HepG2 (cell line): ENCODE results near the gene TOP1. TPM values are rescaled to one million over a fixed set of nuclear protein-coding genes. Genes with fewer than 3 reads are reported as not detected.

Experiments used
- ATAC-seq: fragments of 200-7000 bp; cut with Tn5 transposase; 3 replicates; pipeline ENCODE4 v1.9.1; 2020; ENCODE audit warnings: mild to moderate bottlenecking, moderate library complexity
- BruUV-seq: library from RNA; stranded (reverse); fragments of 400-500 nt; replicated peaks from 2 replicates; lab custom pipeline; 2021; lab: Mats Ljungman, UMichigan
- CTCF ChIA-PET: fragments of 300-600 bp; formaldehyde crosslinking; extraction: SDS; loops from one replicate; lab custom pipeline; 2021; ENCODE audit warnings: low total read pairs, inconsistent platforms, low intra/inter-chr PET ratio; lab: Yijun Ruan, JAX
- POLR2A ChIA-PET: fragments of 350-600 bp; sonication (Branson Sonifier 250); formaldehyde crosslinking; loops from one replicate; lab custom pipeline; 2020; ENCODE audit warnings: antibody characterized with exemption, inconsistent platforms; lab: Yijun Ruan, JAX
- DNase-seq: peaks from one replicate; pipeline ENCODE4 v3.0.0-alpha.2; 2015; ENCODE audit warnings: low spot score
- FAIRE-seq: peaks from 3 replicates; lab custom pipeline; 2011; peaks lifted over from hg19 to GRCh38; lab: Jason Lieb, UNC
- H2AFZ ChIP-seq: one replicate; pipeline ENCODE4 v1.6.1; 2011; ENCODE audit warnings: low read length, inconsistent platforms
- H3K27ac ChIP-seq: fragments of 300-600 bp; 3 replicates; pipeline ENCODE4 v1.8.0; 2011; ENCODE audit warnings: mixed run types, mild to moderate bottlenecking, mixed read lengths, low read length, inconsistent platforms; ENCODE audit not compliant: insufficient read depth; ENCODE audit errors: extremely low read length
- H3K27me3 ChIP-seq, 2 experiments: fragments of 200-600 bp in 1 of 2; 2 replicates in 1 of 2; 3 replicates in 1 of 2; pipeline versions ENCODE4 v1.6.0 to v1.8.0; 2011; ENCODE audit warnings: low read length in 2 of 2, mild to moderate bottlenecking in 2 of 2, moderate library complexity in 2 of 2, inconsistent platforms in 1 of 2; ENCODE audit not compliant: insufficient read depth in 2 of 2, control insufficient read depth in 1 of 2
- H3K36me3 ChIP-seq, 2 experiments: fragments of 200-600 bp in 1 of 2; replicated peaks in 1 of 2; 2 replicates in 1 of 2; 3 replicates in 1 of 2; pipeline versions ENCODE4 v1.5.1 to v1.8.0; 2011; ENCODE audit warnings: low read length in 2 of 2, inconsistent platforms in 1 of 2; ENCODE audit not compliant: insufficient read depth in 2 of 2, control insufficient read depth in 1 of 2
- H3K4me1 ChIP-seq: 2 replicates; pipeline ENCODE4 v1.5.1; 2012; ENCODE audit warnings: low read length, inconsistent platforms; ENCODE audit not compliant: insufficient read depth
- H3K4me2 ChIP-seq: 2 replicates; pipeline ENCODE4 v1.6.0; 2011; ENCODE audit warnings: low read depth, low read length, inconsistent platforms
- H3K4me3 ChIP-seq, 3 experiments: fragments of 200-600 bp in 1 of 3; sonication (generic), shearing (Covaris generic) in 1 of 3; replicated peaks in 1 of 3; 2 replicates each; pipeline ENCODE4 v1.5.1; 2011 to 2016; ENCODE audit warnings: low read length in 3 of 3, inconsistent platforms in 2 of 3, low read depth in 2 of 3, mild to moderate bottlenecking in 2 of 3, control low read depth in 1 of 3, mixed read lengths in 1 of 3; ENCODE audit not compliant: insufficient read depth in 1 of 3
- H3K79me2 ChIP-seq: one replicate; pipeline ENCODE4 v1.6.1; 2011; ENCODE audit warnings: low read length, inconsistent platforms; ENCODE audit not compliant: insufficient read depth
- H3K9ac ChIP-seq: 2 replicates; pipeline ENCODE4 v1.6.0; 2011; ENCODE audit warnings: mild to moderate bottlenecking, low read depth, low read length, inconsistent platforms; ENCODE audit not compliant: insufficient read depth
- H3K9me3 ChIP-seq: 2 replicates; pipeline ENCODE4 v1.5.1; 2012; ENCODE audit warnings: mild to moderate bottlenecking, low read length
- H4K20me1 ChIP-seq: 2 replicates; pipeline ENCODE4 v1.6.0; 2011; ENCODE audit warnings: inconsistent platforms, mild to moderate bottlenecking, low read length, moderate library complexity; ENCODE audit not compliant: insufficient read depth
- BORCS8-MEF2B ChIP-seq: sonication (generic); formaldehyde crosslinking; IDR thresholded peaks from 2 replicates; pipeline ENCODE4 v1.8.0; 2022; ENCODE audit warnings: mild to moderate bottlenecking, missing genetic modification reagents
- JARID2 ChIP-seq: sonication (generic); formaldehyde crosslinking; IDR thresholded peaks from 2 replicates; pipeline ENCODE4 v1.8.1; 2023; ENCODE audit warnings: missing genetic modification reagents, inconsistent platforms; ENCODE audit not compliant: insufficient replicate concordance
- KLF16 ChIP-seq, 2 experiments: sonication (generic) in 1 of 2; formaldehyde crosslinking in 1 of 2; IDR thresholded peaks; 2 replicates each; pipeline versions ENCODE4 v1.6.1 to v1.8.0; 2016 to 2023; ENCODE audit warnings: missing genetic modification reagents in 2 of 2, missing compliant biosample characterization in 1 of 2
- KMT2A ChIP-seq: sonication (generic); formaldehyde crosslinking; IDR thresholded peaks from 2 replicates; pipeline ENCODE4 v1.4.0; 2020; ENCODE audit warnings: missing genetic modification reagents
- MATR3 ChIP-seq: sonication (generic); formaldehyde crosslinking; IDR thresholded peaks from 2 replicates; pipeline ENCODE4 v1.4.0; 2020; ENCODE audit warnings: missing genetic modification reagents
- MED13 ChIP-seq: sonication (generic); formaldehyde crosslinking; IDR thresholded peaks from 2 replicates; pipeline ENCODE4 v1.5.0; 2020; ENCODE audit warnings: missing genetic modification reagents
- MTF2 ChIP-seq: sonication (generic); formaldehyde crosslinking; IDR thresholded peaks from 2 replicates; pipeline ENCODE4 v1.5.0; 2020; ENCODE audit warnings: missing genetic modification reagents, borderline replicate concordance
- NCOR1 ChIP-seq: fragments of 200-600 bp; sonication (generic); IDR thresholded peaks from 2 replicates; pipeline ENCODE4 v1.7.0; 2017; ENCODE audit warnings: antibody characterized with exemption, low read length, borderline replicate concordance
- POLR2G ChIP-seq: fragments of 200-400 bp; formaldehyde crosslinking; IDR thresholded peaks from 2 replicates; pipeline ENCODE4 v1.6.1; 2018; ENCODE audit warnings: mild to moderate bottlenecking, low read depth, low read length, moderate library complexity
- TBP ChIP-seq: sonication (generic); formaldehyde crosslinking; IDR thresholded peaks from 2 replicates; pipeline ENCODE4 v1.5.0; 2020; ENCODE audit warnings: missing genetic modification reagents
- ZFP82 ChIP-seq: sonication (generic); formaldehyde crosslinking; IDR thresholded peaks from 2 replicates; pipeline ENCODE4 v1.5.1; 2020; ENCODE audit warnings: mild to moderate bottlenecking, missing genetic modification reagents, borderline replicate concordance
- ZFY ChIP-seq: sonication (generic); formaldehyde crosslinking; IDR thresholded peaks from 2 replicates; pipeline ENCODE4 v1.4.0; 2020; ENCODE audit warnings: missing genetic modification reagents
- ZNF562 ChIP-seq: sonication (generic); formaldehyde crosslinking; IDR thresholded peaks from 2 replicates; pipeline ENCODE4 v1.8.0; 2022; ENCODE audit warnings: missing genetic modification reagents, borderline replicate concordance
- ZNF607 ChIP-seq: sonication (generic); formaldehyde crosslinking; IDR thresholded peaks from 2 replicates; pipeline ENCODE4 v1.5.1; 2020; ENCODE audit warnings: missing genetic modification reagents, mild to moderate bottlenecking, borderline replicate concordance
- ZNF777 ChIP-seq: sonication (generic); formaldehyde crosslinking; IDR thresholded peaks from 2 replicates; pipeline ENCODE4 v1.4.0; 2020; ENCODE audit warnings: missing genetic modification reagents
- ZSCAN20 ChIP-seq: sonication (generic); formaldehyde crosslinking; IDR thresholded peaks from 2 replicates; pipeline ENCODE4 v1.4.0; 2020; ENCODE audit warnings: missing genetic modification reagents, mild to moderate bottlenecking, borderline replicate concordance
- ZSCAN30 ChIP-seq: sonication (generic); formaldehyde crosslinking; IDR thresholded peaks from 2 replicates; pipeline ENCODE4 v1.5.0; 2020; ENCODE audit warnings: mild to moderate bottlenecking, missing genetic modification reagents
- WGBS: methylation state at CpG from one replicate; pipeline ENCODE4 v1.1.6; 2017; ENCODE audit warnings: low lambda C conversion rate; 5-methylcytosine and 5-hydroxymethylcytosine counted together
- in situ Hi-C: cut with HindIII; loops from 2 replicates; pipeline ENCODE4 v1.10.0; 2017; ENCODE audit warnings: low pct_unique_long_range_greater_than_20kb; ENCODE audit not compliant: extremely low pct_ligation_motif_present
- intact Hi-C: fragments of 100-400 bp; cut with micrococcal nuclease; formaldehyde crosslinking; loops from one replicate; pipeline ENCODE4 v1.10.0; 2022; ENCODE audit not compliant: unreplicated experiment
- polyA plus RNA-seq, 8 experiments: library from polyadenylated mRNA; depleted of rRNA in 3 of 8; stranded (reverse) in 7 of 8; unstranded in 1 of 8; fragments of >200 nt; fragmentation: Illumina TruSeq in 4 of 8; extraction: Trizol in 4 of 8; gene quantifications; 2 replicates each; pipeline versions ENCODE4 v1.2.1 to v1.2.3, GENCODE V29; 2011 to 2016; ENCODE audit warnings: low read depth in 4 of 8, missing spikeins in 1 of 8, mixed read lengths in 1 of 8; ENCODE audit not compliant: insufficient read depth in 1 of 8
- total RNA-seq, 5 experiments: library from RNA; depleted of rRNA; stranded (reverse); fragments of >200 nt; fragmentation: Illumina TruSeq; extraction: Trizol; gene quantifications; 2 replicates each; pipeline ENCODE4 v1.2.3, GENCODE V29; 2016; ENCODE audit warnings: low read depth in 1 of 5
- TF ChIP-seq, protein P1 (sequence below), 2 experiments: sonication (generic) in 1 of 2; formaldehyde crosslinking in 1 of 2; IDR thresholded peaks; 2 replicates each; pipeline versions ENCODE4 v1.4.0 to v1.6.1; 2018 to 2020; ENCODE audit warnings: missing genetic modification reagents in 2 of 2, borderline replicate concordance in 1 of 2, low read depth in 1 of 2, mild to moderate bottlenecking in 1 of 2, missing biosample characterization in 1 of 2
- TF ChIP-seq, protein P2 (sequence below): sonication (generic); formaldehyde crosslinking; IDR thresholded peaks from 2 replicates; pipeline ENCODE4 v1.4.0; 2020; ENCODE audit warnings: mild to moderate bottlenecking, low read depth, missing genetic modification reagents
- TF ChIP-seq, protein P3 (sequence below): sonication (generic); formaldehyde crosslinking; IDR thresholded peaks from 2 replicates; pipeline ENCODE4 v1.4.0; 2020; ENCODE audit warnings: missing genetic modification reagents, borderline replicate concordance

TOP1 gene
- total and polyA plus RNA-seq, 2 of the 13 experiments (the other 11 are each of a cell fraction or from before 2014, with no cell fraction given), result 10.2 to 19.4 TPM

DNA sequence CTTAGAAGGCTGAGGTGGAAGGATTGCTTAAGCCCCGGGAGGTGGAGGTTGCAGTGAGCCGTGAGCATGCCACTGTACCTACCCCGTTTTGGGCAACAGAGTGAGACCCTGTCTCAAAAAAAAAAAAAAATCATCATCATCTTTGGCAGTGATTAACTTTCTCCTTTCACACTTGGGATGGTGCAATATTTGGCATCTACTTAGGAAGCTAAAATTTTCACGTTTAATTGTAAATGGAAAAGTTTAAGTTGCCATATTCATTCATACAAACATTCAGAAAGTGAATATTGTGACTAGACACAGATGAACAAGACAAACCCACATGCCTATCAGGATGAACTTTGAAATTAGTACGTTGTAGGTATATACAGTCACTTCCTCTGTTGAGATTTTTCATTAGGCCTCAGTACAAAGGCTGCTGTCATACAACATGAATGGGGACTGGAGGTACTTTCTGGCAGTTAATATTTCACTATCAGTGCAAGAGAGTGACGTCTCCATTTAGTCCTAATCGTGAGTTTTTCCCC lies 10.3 kb downstream of the TOP1 start:
- intact Hi-C loops, result loop anchor here (1.0 to 2.0 kb wide), 3 partner anchors 36 to 49 kb away; no protein-coding TSS in a partner anchor
- DNase-seq, result peak; percentile 99
- 2% methylated on average over 7 of the region's 7 CpGs for WGBS
- no peaks in the 10 kb centered on the region for H3K27me3 ChIP-seq
- in situ Hi-C loops, result no loop called here
- H3K36me3 ChIP-seq, result peaks cover 1 to 15% of the 10 kb centered on the region in 2 experiments; a peak in 3 of 5 replicates
- CTCF ChIA-PET, result no interaction called here
- H3K9ac ChIP-seq, result peak overlapping the region; percentile 69
- peaks cover 92% of the 10 kb centered on the region for H3K79me2 ChIP-seq
- no peaks in the 10 kb centered on the region for H3K9me3 ChIP-seq
- peak overlapping the region; percentile 86 for H3K4me2 ChIP-seq
- no peak overlapping the region for H2AFZ ChIP-seq
- ATAC-seq, result peak; percentile 98
- H3K4me1 ChIP-seq, result peaks cover 93% of the 10 kb centered on the region
- H4K20me1 ChIP-seq, result no peaks in the 10 kb centered on the region
- POLR2A ChIA-PET, result interaction anchor here (0.9 to 2.2 kb wide), 8 partner anchors 9 to 48 kb away, joined by 3 to 9 read pairs (median 4); no protein-coding TSS in a partner anchor
- H3K27ac ChIP-seq, result peak overlapping the region; percentile 84
- peak; percentile 72 for FAIRE-seq
- peak overlapping the region; percentile 26 to 57 (median 39); a peak in 5 of 6 replicates for H3K4me3 ChIP-seq
- TSS peak; percentile 100 for BruUV-seq
- TF ChIP-seq ZSCAN30 (CRISPR knock-in tag) (no peak), ZNF562 (CRISPR knock-in tag) (no peak), NCOR1 (peak; percentile 78), MTF2 (CRISPR knock-in tag) (no peak), POLR2G (peak; percentile 62), TBP (no peak), ZSCAN20 (CRISPR knock-in tag) (no peak), BORCS8-MEF2B (no peak), JARID2 (no peak), MATR3 (CRISPR knock-in tag) (no peak), ZFY (CRISPR knock-in tag) (peak; percentile 92), KMT2A (CRISPR knock-in tag) (peak; percentile 65; the same call in 1 of the 2 replicates), MED13 (CRISPR knock-in tag) (no peak), ZNF607 (CRISPR knock-in tag) (no peak; the same call in 1 of the 2 replicates), ZNF777 (CRISPR knock-in tag) (no peak), KLF16 (CRISPR knock-in tag; IDR thresholded peaks at IDR 0.05) (peak in 1 of 2 experiments; percentile 77; a peak in 1 of 4 replicates), ZFP82 (no peak)
- TF ChIP-seq, protein P1, sequence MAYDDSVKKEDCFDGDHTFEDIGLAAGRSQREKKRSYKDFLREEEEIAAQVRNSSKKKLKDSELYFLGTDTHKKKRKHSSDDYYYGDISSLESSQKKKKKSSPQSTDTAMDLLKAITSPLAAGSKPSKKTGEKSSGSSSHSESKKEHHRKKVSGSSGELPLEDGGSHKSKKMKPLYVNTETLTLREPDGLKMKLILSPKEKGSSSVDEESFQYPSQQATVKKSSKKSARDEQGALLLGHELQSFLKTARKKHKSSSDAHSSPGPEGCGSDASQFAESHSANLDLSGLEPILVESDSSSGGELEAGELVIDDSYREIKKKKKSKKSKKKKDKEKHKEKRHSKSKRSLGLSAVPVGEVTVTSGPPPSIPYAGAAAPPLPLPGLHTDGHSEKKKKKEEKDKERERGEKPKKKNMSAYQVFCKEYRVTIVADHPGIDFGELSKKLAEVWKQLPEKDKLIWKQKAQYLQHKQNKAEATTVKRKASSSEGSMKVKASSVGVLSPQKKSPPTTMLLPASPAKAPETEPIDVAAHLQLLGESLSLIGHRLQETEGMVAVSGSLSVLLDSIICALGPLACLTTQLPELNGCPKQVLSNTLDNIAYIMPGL (CRISPR knock-in tag; IDR thresholded peaks at IDR 0.05; ENCODE audit: borderline replicate concordance in 1 of 2, low read depth in 1 of 2), result no peak; a peak in 1 of 4 replicates
- TF ChIP-seq, protein P2, sequence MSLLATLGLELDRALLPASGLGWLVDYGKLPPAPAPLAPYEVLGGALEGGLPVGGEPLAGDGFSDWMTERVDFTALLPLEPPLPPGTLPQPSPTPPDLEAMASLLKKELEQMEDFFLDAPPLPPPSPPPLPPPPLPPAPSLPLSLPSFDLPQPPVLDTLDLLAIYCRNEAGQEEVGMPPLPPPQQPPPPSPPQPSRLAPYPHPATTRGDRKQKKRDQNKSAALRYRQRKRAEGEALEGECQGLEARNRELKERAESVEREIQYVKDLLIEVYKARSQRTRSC (CRISPR knock-in tag), result 0 out of 2 replicates have a peak, but pooled peaks have one; percentile 59
- TF ChIP-seq, protein P3, sequence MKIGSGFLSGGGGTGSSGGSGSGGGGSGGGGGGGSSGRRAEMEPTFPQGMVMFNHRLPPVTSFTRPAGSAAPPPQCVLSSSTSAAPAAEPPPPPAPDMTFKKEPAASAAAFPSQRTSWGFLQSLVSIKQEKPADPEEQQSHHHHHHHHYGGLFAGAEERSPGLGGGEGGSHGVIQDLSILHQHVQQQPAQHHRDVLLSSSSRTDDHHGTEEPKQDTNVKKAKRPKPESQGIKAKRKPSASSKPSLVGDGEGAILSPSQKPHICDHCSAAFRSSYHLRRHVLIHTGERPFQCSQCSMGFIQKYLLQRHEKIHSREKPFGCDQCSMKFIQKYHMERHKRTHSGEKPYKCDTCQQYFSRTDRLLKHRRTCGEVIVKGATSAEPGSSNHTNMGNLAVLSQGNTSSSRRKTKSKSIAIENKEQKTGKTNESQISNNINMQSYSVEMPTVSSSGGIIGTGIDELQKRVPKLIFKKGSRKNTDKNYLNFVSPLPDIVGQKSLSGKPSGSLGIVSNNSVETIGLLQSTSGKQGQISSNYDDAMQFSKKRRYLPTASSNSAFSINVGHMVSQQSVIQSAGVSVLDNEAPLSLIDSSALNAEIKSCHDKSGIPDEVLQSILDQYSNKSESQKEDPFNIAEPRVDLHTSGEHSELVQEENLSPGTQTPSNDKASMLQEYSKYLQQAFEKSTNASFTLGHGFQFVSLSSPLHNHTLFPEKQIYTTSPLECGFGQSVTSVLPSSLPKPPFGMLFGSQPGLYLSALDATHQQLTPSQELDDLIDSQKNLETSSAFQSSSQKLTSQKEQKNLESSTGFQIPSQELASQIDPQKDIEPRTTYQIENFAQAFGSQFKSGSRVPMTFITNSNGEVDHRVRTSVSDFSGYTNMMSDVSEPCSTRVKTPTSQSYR (CRISPR knock-in tag), result no peak
